ENCODE data around the gene ZNF687.

DNA sequence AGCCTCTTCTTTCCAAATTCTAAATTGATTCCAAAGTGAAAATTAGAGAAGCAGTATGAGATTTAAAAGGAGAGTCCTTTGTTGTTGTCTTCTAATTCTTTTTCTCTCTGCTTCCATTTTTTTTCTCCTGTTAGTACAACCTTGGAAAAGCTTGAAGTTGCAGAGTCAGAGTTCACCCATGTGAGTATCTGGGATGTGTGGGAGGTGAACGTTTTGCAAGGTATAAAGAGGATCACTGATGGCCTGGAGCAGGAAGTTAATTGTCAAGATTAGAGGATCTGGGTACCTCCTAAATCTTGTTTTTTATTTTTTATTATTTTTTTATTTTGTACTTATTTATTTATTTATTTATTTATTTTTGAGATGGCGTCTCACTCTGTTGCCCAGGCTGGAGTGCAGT, 35.3 kb upstream of the ZNF687 start:
- TF ChIP-seq TCF4 (CRISPR knock-in tag; IDR thresholded peaks at IDR 0.05; ENCODE audit: borderline replicate concordance): no peak
- no peak for TF ChIP-seq ZFP30 (CRISPR knock-in tag; IDR thresholded peaks at IDR 0.05)
- no peak for TF ChIP-seq ZFP3 (CRISPR knock-in tag; IDR thresholded peaks at IDR 0.05)
- TF ChIP-seq, protein P1, sequence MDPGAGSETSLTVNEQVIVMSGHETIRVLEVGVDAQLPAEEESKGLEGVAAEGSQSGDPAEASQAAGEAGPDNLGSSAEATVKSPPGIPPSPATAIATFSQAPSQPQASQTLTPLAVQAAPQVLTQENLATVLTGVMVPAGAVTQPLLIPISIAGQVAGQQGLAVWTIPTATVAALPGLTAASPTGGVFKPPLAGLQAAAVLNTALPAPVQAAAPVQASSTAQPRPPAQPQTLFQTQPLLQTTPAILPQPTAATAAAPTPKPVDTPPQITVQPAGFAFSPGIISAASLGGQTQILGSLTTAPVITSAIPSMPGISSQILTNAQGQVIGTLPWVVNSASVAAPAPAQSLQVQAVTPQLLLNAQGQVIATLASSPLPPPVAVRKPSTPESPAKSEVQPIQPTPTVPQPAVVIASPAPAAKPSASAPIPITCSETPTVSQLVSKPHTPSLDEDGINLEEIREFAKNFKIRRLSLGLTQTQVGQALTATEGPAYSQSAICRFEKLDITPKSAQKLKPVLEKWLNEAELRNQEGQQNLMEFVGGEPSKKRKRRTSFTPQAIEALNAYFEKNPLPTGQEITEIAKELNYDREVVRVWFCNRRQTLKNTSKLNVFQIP (CRISPR knock-in tag; IDR thresholded peaks at IDR 0.05; ENCODE audit: borderline replicate concordance, low read depth): no peak
- TF ChIP-seq GLIS3 (CRISPR knock-in tag; IDR thresholded peaks at IDR 0.05): no peak
